SU-DHL-6 (cell line): ENCODE data around the gene HOXB6.

Experiments used
- H2AFZ ChIP-seq: fragments of 200-600 bp; sonication (generic); 2 replicates; pipeline ENCODE4 v1.6.1; 2014; ENCODE audit warnings: low read depth, mild to moderate bottlenecking, moderate library complexity, mixed read lengths, antibody characterized with exemption, low read length; ENCODE audit not compliant: severe bottlenecking
- H3F3A ChIP-seq: fragments of 200-600 bp; shearing (Covaris generic); 2 replicates; pipeline ENCODE4 v1.6.0; 2016; ENCODE audit warnings: antibody characterized with exemption, mild to moderate bottlenecking; ENCODE audit not compliant: insufficient read depth
- H3K27ac ChIP-seq: fragments of 200-600 bp; sonication (generic); 2 replicates; pipeline ENCODE4 v1.5.1; 2016; ENCODE audit warnings: low read depth, mild to moderate bottlenecking, low read length, moderate library complexity, mixed read lengths
- H3K27me3 ChIP-seq: fragments of 200-600 bp; sonication (generic), shearing (Covaris generic); 2 replicates; pipeline ENCODE4 v1.6.0; 2014; ENCODE audit warnings: mild to moderate bottlenecking, low read length
- H3K36me3 ChIP-seq: fragments of 200-600 bp; sonication (generic); 2 replicates; pipeline ENCODE4 v1.6.1; 2014; ENCODE audit warnings: mild to moderate bottlenecking, low read length, mixed read lengths
- H3K4me2 ChIP-seq: fragments of 300-600, 200-600 bp; shearing (Covaris generic), sonication (generic); 2 replicates; pipeline ENCODE4 v1.6.0; 2014; ENCODE audit warnings: low read length, low read depth, mild to moderate bottlenecking; ENCODE audit not compliant: poor library complexity, severe bottlenecking
- H3K4me3 ChIP-seq: fragments of 200-600 bp; sonication (generic); 2 replicates; pipeline ENCODE4 v1.5.1; 2014; ENCODE audit warnings: antibody characterized with exemption, low read length, mild to moderate bottlenecking, mixed read lengths; ENCODE audit not compliant: insufficient read depth, poor library complexity, severe bottlenecking
- H3K79me2 ChIP-seq: fragments of 200-600 bp; sonication (generic); 2 replicates; pipeline ENCODE4 v1.6.1; 2014; ENCODE audit warnings: mild to moderate bottlenecking, low read length, moderate library complexity; ENCODE audit not compliant: insufficient read depth
- H3K9ac ChIP-seq: fragments of 200-600 bp; sonication (generic); 2 replicates; pipeline ENCODE4 v1.7.0; 2014; ENCODE audit warnings: mild to moderate bottlenecking, low read length
- H3K9me2 ChIP-seq: fragments of 200-600 bp; sonication (generic); replicated peaks from 2 replicates; pipeline ENCODE4 v1.6.1; 2014; ENCODE audit warnings: low read length; ENCODE audit not compliant: insufficient read depth
- H3K9me3 ChIP-seq: fragments of 200-600 bp; sonication (generic); 2 replicates; pipeline ENCODE4 v1.6.1; 2014; ENCODE audit warnings: low read length, mixed read lengths; ENCODE audit not compliant: insufficient read depth
- H4K20me1 ChIP-seq: fragments of 200-600 bp; sonication (generic); 2 replicates; pipeline ENCODE4 v1.6.1; 2014; ENCODE audit warnings: low read depth, mild to moderate bottlenecking, antibody characterized with exemption, low read length, moderate library complexity, mixed read lengths
- CTCF ChIP-seq: fragments of 200-600 bp; sonication (generic); IDR thresholded peaks from one replicate; pipeline ENCODE4 v1.5.1; 2017; ENCODE audit warnings: antibody characterized with exemption, mild to moderate bottlenecking, low read length, moderate library complexity; ENCODE audit not compliant: insufficient read depth, poor library complexity, severe bottlenecking
- EZH2phosphoT487 ChIP-seq: fragments of 200-600 bp; sonication (generic), shearing (Covaris generic); conservative IDR thresholded peaks from 2 replicates; pipeline ENCODE4 v1.6.1; 2018; ENCODE audit warnings: mild to moderate bottlenecking, antibody characterized with exemption, low read length, moderate library complexity, mixed read lengths

HOXB6 gene

DNA sequence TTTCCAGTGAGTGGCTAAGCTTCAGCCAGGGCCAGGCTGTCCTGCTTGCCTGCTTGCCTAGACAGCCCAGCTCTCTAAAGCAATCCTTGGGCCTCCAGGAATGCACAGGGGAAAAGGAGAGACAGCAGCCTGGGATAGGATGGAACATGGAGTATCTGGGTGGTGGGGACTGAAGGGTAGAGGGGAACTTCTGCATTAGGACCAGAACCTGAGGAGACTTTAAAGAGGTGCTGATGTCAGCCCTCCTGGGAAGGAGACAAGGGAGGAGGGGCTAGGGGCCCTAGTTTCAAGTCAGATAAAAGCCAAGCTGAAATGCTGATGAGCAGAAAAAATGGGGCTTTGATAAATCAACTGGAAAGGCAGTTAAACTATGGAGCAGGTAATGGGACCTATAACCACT lies 4.2 kb upstream of the HOXB6 start:
- TF ChIP-seq CTCF, result no peak
- TF ChIP-seq EZH2phosphoT487, result no peak
- no peaks in the 10 kb centered on the region for H3F3A ChIP-seq
- H3K4me2 ChIP-seq, result no peak overlapping the region
- no peak overlapping the region for H3K9ac ChIP-seq
- no peaks in the 10 kb centered on the region for H3K9me3 ChIP-seq
- no peaks in the 10 kb centered on the region for H4K20me1 ChIP-seq
- H3K27me3 ChIP-seq, result no peaks in the 10 kb centered on the region
- H3K9me2 ChIP-seq, result no peaks in the 10 kb centered on the region
- H3K4me3 ChIP-seq, result no peak overlapping the region
- H2AFZ ChIP-seq, result no peak overlapping the region
- H3K36me3 ChIP-seq, result no peaks in the 10 kb centered on the region
- H3K27ac ChIP-seq, result no peak overlapping the region
- no peaks in the 10 kb centered on the region for H3K79me2 ChIP-seq

DNA sequence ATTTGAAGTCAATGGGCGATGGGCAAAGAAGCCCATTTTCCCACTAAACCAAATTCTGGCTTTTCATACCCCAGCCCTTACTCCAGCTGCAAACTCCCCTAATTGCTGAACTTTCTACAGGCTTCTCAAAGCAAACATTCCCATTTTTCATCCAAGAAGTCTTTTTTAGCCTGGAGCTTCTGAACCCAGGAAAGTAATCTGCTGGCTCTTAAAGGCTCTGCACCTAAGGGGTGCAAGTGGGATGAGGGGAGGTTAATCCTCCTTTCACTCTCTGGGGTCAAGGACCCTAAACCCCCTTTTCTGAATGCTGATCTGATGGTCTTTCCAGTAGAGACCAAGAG lies 3.7 kb upstream of the HOXB6 start:
- no peak overlapping the region for H3K9ac ChIP-seq
- H3K27ac ChIP-seq, result no peak overlapping the region

GRCh38 chr17:48606892-48607614 lies 2.3 kb upstream of the HOXB6 start:
- no peak overlapping the region for H3K27ac ChIP-seq
- H3K4me3 ChIP-seq, result no peak overlapping the region
- no peaks in the 10 kb centered on the region for H3F3A ChIP-seq
- H4K20me1 ChIP-seq, result no peaks in the 10 kb centered on the region
- H3K79me2 ChIP-seq, result no peaks in the 10 kb centered on the region
- H3K4me2 ChIP-seq, result no peak overlapping the region
- no peak overlapping the region for H3K9ac ChIP-seq
- H3K27me3 ChIP-seq, result no peaks in the 10 kb centered on the region
- H3K9me3 ChIP-seq, result no peaks in the 10 kb centered on the region
- no peak overlapping the region for H2AFZ ChIP-seq
- TF ChIP-seq CTCF (no peak), EZH2phosphoT487 (no peak)
- H3K36me3 ChIP-seq, result no peaks in the 10 kb centered on the region
- H3K9me2 ChIP-seq, result no peaks in the 10 kb centered on the region

More for the DNA sequence above, 3.7 kb upstream of the HOXB6 start:
- H3K4me3 ChIP-seq, result no peak overlapping the region
- no peaks in the 10 kb centered on the region for H3K27me3 ChIP-seq
- no peak for TF ChIP-seq CTCF
- no peak for TF ChIP-seq EZH2phosphoT487
- H3K4me2 ChIP-seq, result no peak overlapping the region
- H3K36me3 ChIP-seq, result no peaks in the 10 kb centered on the region
- H3K9me2 ChIP-seq, result no peaks in the 10 kb centered on the region
- no peaks in the 10 kb centered on the region for H3F3A ChIP-seq
- H2AFZ ChIP-seq, result no peak overlapping the region
- H3K9me3 ChIP-seq, result no peaks in the 10 kb centered on the region
- no peaks in the 10 kb centered on the region for H4K20me1 ChIP-seq
- no peaks in the 10 kb centered on the region for H3K79me2 ChIP-seq
